GM10266 (cell line): ENCODE measurements around the gene CHD3.

ENCODE experiments used
- DNase-seq: peaks from one replicate; pipeline ENCODE4 v3.0.0; 2012; ENCODE audit errors: extremely low spot score
- CTCF ChIP-seq: IDR thresholded peaks from 2 replicates; pipeline ENCODE4 v1.5.1; 2012; ENCODE audit warnings: mild to moderate bottlenecking, low read depth; ENCODE audit not compliant: control insufficient read depth, insufficient read depth; ENCODE audit errors: missing control alignments

The CHD3 gene

DNA sequence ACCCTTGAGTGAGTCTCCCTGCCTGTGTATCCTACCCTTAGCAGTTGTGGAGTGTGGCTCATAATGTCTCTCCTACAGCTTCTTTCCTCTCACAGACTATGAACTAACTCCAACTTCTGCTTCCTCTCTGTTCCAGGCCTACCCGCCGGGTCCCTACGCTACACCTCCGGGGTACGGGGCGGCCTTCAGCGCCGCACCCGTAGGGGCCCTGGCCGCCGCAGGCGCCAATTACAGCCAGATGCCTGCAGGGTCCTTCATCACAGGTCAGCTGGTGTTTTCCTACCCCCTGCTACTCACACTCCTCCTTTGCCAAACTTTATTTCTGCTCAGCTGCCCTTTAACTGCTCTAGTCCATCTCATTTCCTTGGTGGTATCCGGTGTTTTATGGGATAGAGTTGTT lies 22.1 kb downstream of the CHD3 start:
- TF ChIP-seq CTCF = no peak

GRCh38 chr17:7911116-7911515 lies 22.5 kb downstream of the CHD3 start:
- DNase-seq = no peak

More for the DNA sequence above, 22.1 kb downstream of the CHD3 start:
- no peak for DNase-seq

GRCh38 chr17:7912927-7913524 lies 24.4 kb downstream of the CHD3 start:
- DNase-seq = peak; percentile 85
- TF ChIP-seq CTCF = peak; percentile 78

More at GRCh38 chr17:7911116-7911515, 22.5 kb downstream of the CHD3 start:
- TF ChIP-seq CTCF = no peak

- no peak for TF ChIP-seq CTCF
- DNase-seq = peak; percentile 61
Observed at GRCh38 chr17:7915179-7915610, 26.6 kb downstream of the CHD3 start.

DNA sequence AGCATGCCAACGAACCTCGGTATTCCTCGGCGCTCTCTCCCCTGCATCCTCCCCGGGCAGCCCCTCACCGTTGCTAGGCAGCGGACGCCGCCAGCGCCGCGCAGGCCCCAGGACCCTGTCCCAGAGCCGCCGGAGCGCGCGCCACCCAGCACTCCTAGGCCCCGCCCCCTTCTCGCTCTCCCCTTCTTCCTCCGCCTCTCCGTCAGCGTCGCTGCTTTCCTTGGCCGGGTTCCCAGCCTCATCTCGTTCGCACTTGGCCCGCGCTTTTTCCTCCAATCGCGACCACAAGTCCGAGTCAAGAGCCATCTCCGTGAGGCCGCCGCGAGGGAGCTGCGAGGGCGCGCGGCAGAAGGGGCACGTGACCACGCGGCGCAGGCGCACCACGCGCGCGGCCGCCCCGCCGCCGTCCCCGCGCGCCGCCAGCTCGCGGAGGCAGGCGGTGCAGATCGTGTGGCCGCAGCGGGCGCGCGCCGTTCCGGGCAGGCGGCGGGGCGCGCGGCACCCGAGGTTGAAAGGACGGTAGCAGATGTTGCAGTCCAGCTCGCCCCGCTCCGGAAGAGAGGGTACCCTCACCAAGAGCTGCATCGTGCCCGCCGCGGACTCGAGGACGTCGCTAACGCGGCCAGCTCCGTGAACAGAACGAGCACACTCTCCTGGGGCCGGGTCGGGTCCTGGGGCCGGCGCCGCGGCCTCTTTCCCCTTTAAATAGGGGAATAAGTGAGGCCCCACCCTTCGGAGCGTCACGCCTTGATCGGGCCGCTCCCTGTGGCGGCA lies 27.2 kb downstream of the CHD3 start, which contains the start of gene RNF227:
Gene RNF227, minus strand, starts transcription at position 679 of the 774 bp plus-strand sequence. Its CDS starts 94 bp downstream, at position 585.
- peak; percentile 90 for DNase-seq
- no peak for TF ChIP-seq CTCF

DNA sequence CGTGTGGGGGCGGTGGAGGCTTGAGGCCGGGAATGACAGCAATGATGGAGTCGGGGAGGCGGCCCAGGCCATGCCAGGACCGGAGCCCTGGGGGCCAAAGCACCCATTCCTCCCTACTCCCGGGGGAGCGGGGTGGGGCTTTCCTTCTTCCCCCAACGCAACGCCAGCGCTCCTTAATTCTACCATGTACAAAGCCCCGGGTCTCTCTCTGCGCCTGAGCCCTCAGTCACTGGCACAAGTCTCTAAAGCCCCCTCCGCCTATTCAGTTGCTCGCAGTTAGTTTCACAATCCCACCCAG lies 27.7 kb downstream of the CHD3 start:
- TF ChIP-seq CTCF = no peak
- DNase-seq = no peak

GRCh38 chr17:7916808-7917207 lies 28.2 kb downstream of the CHD3 start:
- DNase-seq = no peak
- TF ChIP-seq CTCF = no peak
